KOPT-K1 (cell line): Measurements from ENCODE around the gene EXTL1.
A peak's percentile ranks its signal among the peaks of the same experiment; 100 is the strongest.

Experiments
- H3K27ac ChIP-seq: fragments of 200-600 bp; sonication (generic); 2 replicates; pipeline ENCODE4 v1.5.1; 2016; ENCODE audit warnings: antibody characterized with exemption, mild to moderate bottlenecking, low read depth, low read length; ENCODE audit not compliant: poor library complexity, severe bottlenecking
- H3K36me3 ChIP-seq: fragments of 200-600 bp; sonication (generic); 2 replicates; pipeline ENCODE4 v1.5.1; 2017; ENCODE audit warnings: antibody characterized with exemption, mild to moderate bottlenecking, low read length, moderate library complexity; ENCODE audit not compliant: insufficient read depth
- H3K9me3 ChIP-seq: fragments of 200-600 bp; sonication (generic); 2 replicates; pipeline ENCODE4 v1.5.1; 2017; ENCODE audit warnings: antibody characterized with exemption, low read length, mild to moderate bottlenecking; ENCODE audit not compliant: insufficient read depth, poor library complexity, severe bottlenecking

EXTL1 gene

GRCh38 chr1:26027716-26028489 is 6.3 kb downstream of the EXTL1 start:
- Histone ChIP-seq H3K27ac (no peak overlapping the region), H3K9me3 (no peaks in the 10 kb centered on the region), H3K36me3 (no peaks in the 10 kb centered on the region)

GRCh38 chr1:26028490-26028980 is 7.0 kb downstream of the EXTL1 start:
- Histone ChIP-seq H3K27ac (no peak overlapping the region), H3K9me3 (no peaks in the 10 kb centered on the region), H3K36me3 (no peaks in the 10 kb centered on the region)

- Histone ChIP-seq H3K27ac (no peak overlapping the region), H3K36me3 (no peaks in the 10 kb centered on the region), H3K9me3 (no peaks in the 10 kb centered on the region)
Observed at GRCh38 chr1:26029054-26029863, 7.7 kb downstream of the EXTL1 start.

- H3K36me3 ChIP-seq, result no peaks in the 10 kb centered on the region
- H3K9me3 ChIP-seq, result no peaks in the 10 kb centered on the region
- H3K27ac ChIP-seq, result no peak overlapping the region
Observed at GRCh38 chr1:26029864-26030481, 8.4 kb downstream of the EXTL1 start.

GRCh38 chr1:26031196-26031595 is 9.6 kb downstream of the EXTL1 start:
- Histone ChIP-seq H3K27ac (no peak overlapping the region), H3K9me3 (no peaks in the 10 kb centered on the region), H3K36me3 (no peaks in the 10 kb centered on the region)

- H3K27ac ChIP-seq, result no peak overlapping the region
- H3K36me3 ChIP-seq, result no peaks in the 10 kb centered on the region
- no peaks in the 10 kb centered on the region for H3K9me3 ChIP-seq
Observed at GRCh38 chr1:26031611-26032220, 10.1 kb downstream of the EXTL1 start.

- H3K36me3 ChIP-seq, result no peaks in the 10 kb centered on the region
- H3K9me3 ChIP-seq, result no peaks in the 10 kb centered on the region
- H3K27ac ChIP-seq, result no peak overlapping the region
Observed at GRCh38 chr1:26032656-26033357, 11.2 kb downstream of the EXTL1 start.

- Histone ChIP-seq H3K36me3 (no peaks in the 10 kb centered on the region), H3K9me3 (no peaks in the 10 kb centered on the region), H3K27ac (no peak overlapping the region)
Observed at GRCh38 chr1:26034504-26035202, 13.1 kb downstream of the EXTL1 start.

GRCh38 chr1:26035203-26035958 is 13.8 kb downstream of the EXTL1 start:
- Histone ChIP-seq H3K9me3 (no peaks in the 10 kb centered on the region), H3K27ac (peak overlapping the region; percentile 27), H3K36me3 (no peaks in the 10 kb centered on the region)

- H3K27ac ChIP-seq, result peak overlapping the region; percentile 27
- no peaks in the 10 kb centered on the region for H3K36me3 ChIP-seq
- no peaks in the 10 kb centered on the region for H3K9me3 ChIP-seq
Observed at GRCh38 chr1:26035959-26036755, 14.6 kb downstream of the EXTL1 start.

- Histone ChIP-seq H3K9me3 (no peaks in the 10 kb centered on the region), H3K36me3 (no peaks in the 10 kb centered on the region), H3K27ac (no peak overlapping the region)
Observed at GRCh38 chr1:26036756-26037281, 15.2 kb downstream of the EXTL1 start.

GRCh38 chr1:26037904-26038303 is 16.3 kb downstream of the EXTL1 start:
- Histone ChIP-seq H3K27ac (no peak overlapping the region), H3K9me3 (no peaks in the 10 kb centered on the region), H3K36me3 (no peaks in the 10 kb centered on the region)

GRCh38 chr1:26038477-26038876 is 16.9 kb downstream of the EXTL1 start:
- no peaks in the 10 kb centered on the region for H3K9me3 ChIP-seq
- H3K27ac ChIP-seq, result no peak overlapping the region
- no peaks in the 10 kb centered on the region for H3K36me3 ChIP-seq
